Suprapubic skin (tissue), 3 donors: ENCODE results near the gene LTF.

Experiments used
- CTCF ChIP-seq, 2 donors: fragments of 200-600 bp in 1 of 2; fragments of 450-650 bp in 1 of 2; sonication (generic) in 1 of 2; IDR thresholded peaks; one replicate each; pipeline ENCODE4 v1.5.1; 2016 to 2019; ENCODE audit warnings: antibody characterized with exemption in 2 of 2, mild to moderate bottlenecking in 1 of 2, moderate library complexity in 1 of 2
- EP300 ChIP-seq: sonication (generic); formaldehyde crosslinking; IDR thresholded peaks from one replicate; pipeline ENCODE4 v1.6.1; 2017; ENCODE audit warnings: antibody characterized with exemption
- POLR2A ChIP-seq, 2 donors: fragments of 450-650 bp; IDR thresholded peaks; one replicate each; pipeline ENCODE4 v1.6.1; 2017; ENCODE audit warnings: antibody characterized with exemption in 2 of 2, mild to moderate bottlenecking in 2 of 2, moderate library complexity in 2 of 2

GRCh38 chr3:46407970-46408369 is 56.7 kb downstream of the LTF start:
- TF ChIP-seq POLR2A (IDR thresholded peaks at IDR 0.05): no peak
- TF ChIP-seq CTCF (IDR thresholded peaks at IDR 0.05): no peak
- no peak for TF ChIP-seq EP300
